Trophoblast cell (in vitro differentiated cells and primary cell): Measurements from ENCODE around the gene TWSG1.

Experiments
- DNase-seq, 2 donors: peaks; one replicate each; pipeline ENCODE4 v3.0.0-alpha.2; 2016
- H2AFZ ChIP-seq: 2 replicates; pipeline ENCODE4 v1.6.1; 2013; ENCODE audit warnings: low read length, moderate library complexity, mild to moderate bottlenecking; ENCODE audit not compliant: insufficient read depth, poor library complexity
- H2AK5ac ChIP-seq: 2 replicates; pipeline ENCODE4 v1.6.1; 2013; ENCODE audit warnings: mild to moderate bottlenecking, low read length
- H2BK120ac ChIP-seq: 2 replicates; pipeline ENCODE4 v1.6.1; 2013; ENCODE audit warnings: low read length, mild to moderate bottlenecking, moderate library complexity; ENCODE audit not compliant: insufficient read depth, poor library complexity
- H2BK12ac ChIP-seq: 2 replicates; pipeline ENCODE4 v1.6.1; 2013; ENCODE audit warnings: mild to moderate bottlenecking, low read length, moderate library complexity
- H2BK5ac ChIP-seq: 2 replicates; pipeline ENCODE4 v1.6.1; 2013; ENCODE audit warnings: low read length, low read depth, moderate library complexity, mild to moderate bottlenecking; ENCODE audit not compliant: poor library complexity
- H3K14ac ChIP-seq: 2 replicates; pipeline ENCODE4 v1.6.1; 2013; ENCODE audit warnings: mild to moderate bottlenecking, low read length
- H3K18ac ChIP-seq: 2 replicates; pipeline ENCODE4 v1.6.1; 2013; ENCODE audit warnings: mild to moderate bottlenecking, low read length
- H3K23ac ChIP-seq: 2 replicates; pipeline ENCODE4 v1.6.1; 2013; ENCODE audit warnings: low read length
- H3K27ac ChIP-seq: 2 replicates; pipeline ENCODE4 v1.5.1; 2013; ENCODE audit warnings: low read depth, mild to moderate bottlenecking, inconsistent platforms, low read length, moderate library complexity
- H3K27me3 ChIP-seq: 2 replicates; pipeline ENCODE4 v1.6.1; 2013; ENCODE audit warnings: inconsistent platforms, mild to moderate bottlenecking, low read length, moderate library complexity; ENCODE audit not compliant: insufficient read depth
- H3K36me3 ChIP-seq, 2 experiments: 1 replicate in 1 of 2; 2 replicates in 1 of 2; pipeline ENCODE4 v1.6.1; 2013; ENCODE audit warnings: low read length in 2 of 2, mild to moderate bottlenecking in 2 of 2, moderate library complexity in 1 of 2; ENCODE audit not compliant: insufficient read depth in 2 of 2, control insufficient read depth in 1 of 2
- H3K4ac ChIP-seq: 2 replicates; pipeline ENCODE4 v1.6.1; 2013; ENCODE audit warnings: low read depth, mild to moderate bottlenecking, low read length, moderate library complexity
- H3K4me1 ChIP-seq, 2 experiments: 1 replicate in 1 of 2; 2 replicates in 1 of 2; pipeline ENCODE4 v1.6.1; 2013; ENCODE audit warnings: low read length in 2 of 2, mild to moderate bottlenecking in 2 of 2, moderate library complexity in 1 of 2; ENCODE audit not compliant: insufficient read depth in 2 of 2, control insufficient read depth in 1 of 2
- H3K4me2 ChIP-seq: 2 replicates; pipeline ENCODE4 v1.6.1; 2013; ENCODE audit warnings: inconsistent platforms, mild to moderate bottlenecking, low read length, moderate library complexity
- H3K4me3 ChIP-seq: 2 replicates; pipeline ENCODE4 v1.5.1; 2013; ENCODE audit warnings: mild to moderate bottlenecking, low read depth, low read length, inconsistent platforms
- H3K79me1 ChIP-seq: one replicate; pipeline ENCODE4 v1.6.1; 2013; ENCODE audit warnings: low read length
- H3K79me2 ChIP-seq: 2 replicates; pipeline ENCODE4 v1.6.1; 2013; ENCODE audit warnings: low read length, mild to moderate bottlenecking; ENCODE audit not compliant: control insufficient read depth, insufficient read depth, poor library complexity
- H3K9ac ChIP-seq: 2 replicates; pipeline ENCODE4 v1.6.1; 2013; ENCODE audit warnings: mild to moderate bottlenecking, low read length
- H3K9me3 ChIP-seq: 2 replicates; pipeline ENCODE4 v1.6.1; 2013; ENCODE audit warnings: low read depth, mild to moderate bottlenecking, control low read depth, inconsistent platforms, low read length; ENCODE audit not compliant: insufficient read depth
- H4K12ac ChIP-seq: 2 replicates; pipeline ENCODE4 v1.6.1; 2013; ENCODE audit warnings: low read depth, mild to moderate bottlenecking, low read length, moderate library complexity
- H4K8ac ChIP-seq: 2 replicates; pipeline ENCODE4 v1.6.1; 2013; ENCODE audit warnings: low read depth, mild to moderate bottlenecking, low read length, moderate library complexity
- H4K91ac ChIP-seq: one replicate; pipeline ENCODE4 v1.6.1; 2013; ENCODE audit warnings: low read depth, mild to moderate bottlenecking, low read length, moderate library complexity
- WGBS: extraction: QIAGEN DNeasy Blood & Tissue Kit; methylation state at CpG from one replicate; pipeline ENCODE4 v1.1.7; 2013; ENCODE audit warnings: missing lambda C conversion rate; ENCODE audit not compliant: insufficient read length, insufficient coverage; ENCODE audit errors: extremely low coverage; 5-methylcytosine and 5-hydroxymethylcytosine counted together

The TWSG1 gene

DNA sequence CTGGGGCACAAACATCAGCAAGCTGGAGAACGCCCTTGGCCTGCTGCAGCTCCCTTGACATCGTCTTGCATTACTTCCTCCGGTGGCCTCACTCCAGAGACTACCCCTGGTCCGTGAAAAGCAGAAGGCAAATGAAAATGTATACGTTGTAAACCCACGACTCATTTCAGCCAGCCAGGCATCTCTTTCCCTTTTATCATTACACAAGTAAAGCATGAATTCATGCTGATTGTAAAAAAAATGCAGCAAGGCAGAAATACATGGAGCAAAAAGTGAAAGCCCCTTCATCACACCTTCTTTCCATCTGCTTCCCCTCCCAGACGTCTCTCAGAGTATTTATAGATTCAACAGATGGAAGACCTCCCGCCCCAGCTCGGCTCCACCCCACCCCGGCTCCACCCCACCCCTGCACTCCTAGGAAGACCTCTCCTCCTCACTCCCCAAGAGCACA is 99.1 kb downstream of the TWSG1 start:
- Histone ChIP-seq H3K23ac (no peak overlapping the region), H3K27ac (no peak overlapping the region), H4K8ac (no peak overlapping the region), H3K4me1 (peaks cover 0 to 2% of the 10 kb centered on the region in 2 experiments), H3K4me2 (no peak overlapping the region), H4K91ac (no peak overlapping the region), H3K14ac (no peak overlapping the region), H2AFZ (no peak overlapping the region), H3K18ac (no peak overlapping the region), H3K9me3 (no peaks in the 10 kb centered on the region), H3K36me3 (no peaks in the 10 kb centered on the region), H3K4ac (no peak overlapping the region), H2BK5ac (no peak overlapping the region), H3K9ac (no peak overlapping the region), H2BK12ac (no peak overlapping the region), H4K12ac (no peak overlapping the region), H3K27me3 (no peaks in the 10 kb centered on the region), H3K79me2 (no peaks in the 10 kb centered on the region), H3K79me1 (peaks cover 2% of the 10 kb centered on the region), H3K4me3 (no peak overlapping the region), H2AK5ac (no peak overlapping the region), H2BK120ac (no peak overlapping the region)
- no CpG with 5 or more reads among the region's 10 CpGs for WGBS
- peak in 1 of 2 donors; percentile 39 for DNase-seq

DNA sequence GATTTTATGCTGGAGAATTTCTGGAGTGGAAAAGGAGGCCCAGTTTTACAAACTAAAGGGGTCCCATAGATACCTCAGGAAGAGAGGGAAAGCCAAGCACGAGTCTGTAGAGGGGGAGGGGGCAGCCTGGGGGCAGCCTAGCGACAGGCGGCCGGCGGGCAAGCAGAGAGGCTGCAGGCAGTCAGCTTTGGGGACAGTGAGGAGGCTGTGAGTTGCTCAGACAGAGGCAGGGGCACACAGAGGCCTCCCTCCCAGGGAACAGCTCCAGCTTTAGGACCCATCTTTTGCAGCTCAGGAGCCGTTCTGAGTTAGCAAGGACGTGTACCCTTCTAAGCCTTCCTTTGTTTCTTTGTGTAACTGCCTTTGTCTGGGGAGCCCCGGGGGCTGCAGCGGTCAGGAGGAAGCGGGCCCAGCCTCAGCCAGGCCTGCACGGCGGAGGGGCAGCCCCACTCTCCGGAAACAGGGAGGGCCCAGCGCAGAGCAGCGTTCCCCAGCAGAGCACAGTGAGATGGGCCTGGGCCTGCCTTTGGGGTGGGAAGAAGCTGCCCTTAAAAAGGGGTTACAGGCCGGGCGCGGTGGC is 99.6 kb downstream of the TWSG1 start:
- peaks cover 0 to 2% of the 10 kb centered on the region in 2 experiments for H3K4me1 ChIP-seq
- H2BK5ac ChIP-seq = no peak overlapping the region
- DNase-seq = no peak
- H3K9me3 ChIP-seq = no peaks in the 10 kb centered on the region
- peaks cover 2% of the 10 kb centered on the region for H3K79me1 ChIP-seq
- H3K9ac ChIP-seq = no peak overlapping the region
- H2AFZ ChIP-seq = peak overlapping the region; percentile 1
- H3K4ac ChIP-seq = no peak overlapping the region
- no peaks in the 10 kb centered on the region for H3K27me3 ChIP-seq
- WGBS = no CpG with 5 or more reads among the region's 18 CpGs
- no peak overlapping the region for H3K4me3 ChIP-seq
- H4K91ac ChIP-seq = peak overlapping the region; percentile 15
- no peak overlapping the region for H3K18ac ChIP-seq
- no peak overlapping the region for H3K4me2 ChIP-seq
- no peak overlapping the region for H3K23ac ChIP-seq
- H4K12ac ChIP-seq = no peak overlapping the region
- H3K36me3 ChIP-seq = no peaks in the 10 kb centered on the region
- H2BK12ac ChIP-seq = no peak overlapping the region
- no peaks in the 10 kb centered on the region for H3K79me2 ChIP-seq
- H3K14ac ChIP-seq = no peak overlapping the region
- H2AK5ac ChIP-seq = no peak overlapping the region
- no peak overlapping the region for H3K27ac ChIP-seq
- peak overlapping the region; percentile 25 for H4K8ac ChIP-seq
- H2BK120ac ChIP-seq = no peak overlapping the region

DNA sequence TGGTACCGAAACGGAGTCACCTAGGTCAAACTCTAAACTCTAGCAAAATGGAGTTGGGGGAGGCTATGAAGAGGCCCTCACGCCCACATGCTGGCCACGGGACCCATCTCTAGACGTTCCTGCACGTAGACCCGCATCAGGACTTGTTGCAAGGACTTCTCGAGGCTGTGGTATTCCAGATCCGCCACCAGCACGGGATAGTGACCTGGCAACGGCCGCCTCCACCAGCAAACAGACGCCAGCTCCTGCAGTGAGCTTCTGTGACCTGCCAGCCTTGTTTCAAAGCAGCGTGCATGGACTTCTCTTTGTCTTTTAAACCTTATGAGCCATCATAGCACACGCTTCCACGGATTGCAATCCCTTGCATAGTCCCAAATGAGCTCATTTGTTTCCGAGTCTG is 100.5 kb downstream of the TWSG1 start:
- Histone ChIP-seq H3K4ac (no peak overlapping the region), H3K9me3 (no peaks in the 10 kb centered on the region), H3K4me1 (peaks cover 0 to 2% of the 10 kb centered on the region in 2 experiments), H2BK120ac (no peak overlapping the region), H3K79me2 (no peaks in the 10 kb centered on the region), H2AK5ac (no peak overlapping the region), H3K4me3 (no peak overlapping the region), H3K27me3 (no peaks in the 10 kb centered on the region), H3K27ac (no peak overlapping the region), H3K23ac (no peak overlapping the region), H2BK12ac (no peak overlapping the region), H3K14ac (no peak overlapping the region), H4K12ac (no peak overlapping the region), H3K4me2 (no peak overlapping the region), H4K8ac (no peak overlapping the region), H2BK5ac (no peak overlapping the region), H2AFZ (no peak overlapping the region), H3K79me1 (peaks cover 2% of the 10 kb centered on the region), H4K91ac (no peak overlapping the region), H3K18ac (no peak overlapping the region), H3K9ac (no peak overlapping the region), H3K36me3 (no peaks in the 10 kb centered on the region)
- DNase-seq = peak; percentile 97 to 98
- WGBS = no CpG with 5 or more reads among the region's 17 CpGs

DNA sequence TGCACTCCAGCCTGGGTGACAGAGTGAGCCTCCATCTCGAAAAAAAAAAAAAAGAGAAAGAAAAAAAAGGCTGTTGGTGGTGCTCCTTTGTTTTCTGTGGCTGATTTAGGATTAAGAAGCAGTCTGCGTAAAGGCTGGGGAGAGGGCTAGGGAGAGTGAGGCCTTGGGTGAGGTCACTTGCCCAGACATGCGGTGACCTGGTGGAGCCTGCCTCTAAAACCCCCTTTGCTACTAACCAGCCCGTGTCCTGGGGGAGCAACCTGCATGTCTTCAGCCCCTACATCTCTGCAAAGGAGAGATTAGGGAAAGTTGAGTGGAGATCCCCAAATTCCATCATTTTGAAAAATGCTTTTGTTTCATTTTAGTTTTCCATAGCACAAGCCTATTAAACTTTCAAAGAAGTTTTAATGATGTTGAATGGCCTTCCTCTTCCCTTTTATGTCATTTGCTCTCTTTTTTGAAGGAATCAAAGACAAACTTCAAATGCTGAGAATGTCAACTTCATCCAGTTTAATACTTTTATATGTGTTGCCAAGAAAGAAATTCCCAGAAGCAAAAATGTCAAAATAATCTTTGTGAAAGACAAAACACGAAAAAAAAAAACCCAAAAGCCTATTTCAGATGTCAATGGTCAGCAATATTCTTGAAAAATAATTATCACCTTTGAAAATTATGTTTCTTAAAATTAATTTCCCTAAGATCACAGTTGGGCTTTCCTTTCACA is 101.8 kb downstream of the TWSG1 start:
- WGBS = no CpG with 5 or more reads among the region's 5 CpGs
- peak overlapping the region; percentile 28 for H4K91ac ChIP-seq
- no peak overlapping the region for H3K9ac ChIP-seq
- H2AFZ ChIP-seq = peak overlapping the region; percentile 25
- no peak overlapping the region for H2BK12ac ChIP-seq
- H3K27me3 ChIP-seq = no peaks in the 10 kb centered on the region
- peak overlapping the region; percentile 59 for H3K14ac ChIP-seq
- peak overlapping the region; percentile 91 for H4K8ac ChIP-seq
- peaks cover 2% of the 10 kb centered on the region for H3K79me1 ChIP-seq
- no peak overlapping the region for H2AK5ac ChIP-seq
- no peak overlapping the region for H3K4me3 ChIP-seq
- H3K18ac ChIP-seq = peak overlapping the region; percentile 72
- H3K4me2 ChIP-seq = no peak overlapping the region
- H2BK5ac ChIP-seq = peak overlapping the region; percentile 66
- no peak overlapping the region for H3K27ac ChIP-seq
- H3K4ac ChIP-seq = no peak overlapping the region
- H3K4me1 ChIP-seq = peaks cover 0 to 2% of the 10 kb centered on the region in 2 experiments
- H3K79me2 ChIP-seq = no peaks in the 10 kb centered on the region
- no peak for DNase-seq
- H2BK120ac ChIP-seq = peak overlapping the region; percentile 79
- H4K12ac ChIP-seq = peak overlapping the region; percentile 90
- no peak overlapping the region for H3K23ac ChIP-seq
- H3K9me3 ChIP-seq = no peaks in the 10 kb centered on the region
- H3K36me3 ChIP-seq = no peaks in the 10 kb centered on the region
